COLO668 (cell line): ENCODE results near the gene SFMBT2.
"Not testable (repeated sequence)": the region's sequence is repeated elsewhere in the genome, so short reads cannot be mapped to it uniquely, and the experiment has no call there.

ENCODE experiments used
- DNase-seq: peaks from one replicate; lab custom pipeline; 2025; ENCODE audit not compliant: unreplicated experiment; lab: John Stamatoyannopoulos, UW

The SFMBT2 gene

GRCh38 chr10:7329219-7329618 is 81.6 kb downstream of the SFMBT2 start:
- DNase-seq: no peak

GRCh38 chr10:7327885-7328284 is 82.9 kb downstream of the SFMBT2 start:
- DNase-seq: no peak

- no peak for DNase-seq
Measured at GRCh38 chr10:7322623-7323022, 88.2 kb downstream of the SFMBT2 start.

- DNase-seq: no peak
Measured at GRCh38 chr10:7320072-7320471, 90.8 kb downstream of the SFMBT2 start.

GRCh38 chr10:7319632-7320031 is 91.2 kb downstream of the SFMBT2 start:
- DNase-seq: no peak

- no peak for DNase-seq
Measured at GRCh38 chr10:7318836-7319235, 92.0 kb downstream of the SFMBT2 start.

GRCh38 chr10:7317786-7318446 is 92.9 kb downstream of the SFMBT2 start:
- DNase-seq: no peak

- DNase-seq: no peak
Measured at GRCh38 chr10:7316839-7317238, 94.0 kb downstream of the SFMBT2 start.

GRCh38 chr10:7315906-7316305 is 94.9 kb downstream of the SFMBT2 start:
- no peak for DNase-seq

- no peak for DNase-seq
Measured at GRCh38 chr10:7314170-7314569, 96.7 kb downstream of the SFMBT2 start.

GRCh38 chr10:7312488-7312857 is 98.4 kb downstream of the SFMBT2 start:
- DNase-seq: no peak

- DNase-seq: not testable (repeated sequence)
Measured at GRCh38 chr10:7311850-7312487, 98.9 kb downstream of the SFMBT2 start.

GRCh38 chr10:7311218-7311849 is 99.5 kb downstream of the SFMBT2 start:
- no peak for DNase-seq

GRCh38 chr10:7310076-7310475 is 100.8 kb downstream of the SFMBT2 start:
- no peak for DNase-seq

- no peak for DNase-seq
Measured at GRCh38 chr10:7308826-7309225, 102.0 kb downstream of the SFMBT2 start.

GRCh38 chr10:7306616-7307015 is 104.2 kb downstream of the SFMBT2 start:
- no peak for DNase-seq

GRCh38 chr10:7306147-7306546 is 104.7 kb downstream of the SFMBT2 start:
- no peak for DNase-seq

- DNase-seq: no peak
Measured at GRCh38 chr10:7305053-7305452, 105.8 kb downstream of the SFMBT2 start.

- DNase-seq: no peak
Measured at GRCh38 chr10:7304110-7304509, 106.7 kb downstream of the SFMBT2 start.

GRCh38 chr10:7302930-7303557 is 107.8 kb downstream of the SFMBT2 start:
- DNase-seq: no peak

GRCh38 chr10:7302392-7302906 is 108.4 kb downstream of the SFMBT2 start:
- DNase-seq: no peak
